KBM-7 (cell line): Measurements from ENCODE around the gene RBX1.

ENCODE experiments used
- DNase-seq: peaks from one replicate; pipeline ENCODE4 v3.0.0-alpha.2; 2015
- in situ Hi-C: fragments of 300-500 bp; cut with MboI; formaldehyde crosslinking; loops from 2 replicates; pipeline ENCODE4 v1.14.3; 2020; ENCODE audit warnings: low sequenced_read_pairs, low pct_unique_long_range_greater_than_20kb, mixed read lengths

The RBX1 gene

DNA sequence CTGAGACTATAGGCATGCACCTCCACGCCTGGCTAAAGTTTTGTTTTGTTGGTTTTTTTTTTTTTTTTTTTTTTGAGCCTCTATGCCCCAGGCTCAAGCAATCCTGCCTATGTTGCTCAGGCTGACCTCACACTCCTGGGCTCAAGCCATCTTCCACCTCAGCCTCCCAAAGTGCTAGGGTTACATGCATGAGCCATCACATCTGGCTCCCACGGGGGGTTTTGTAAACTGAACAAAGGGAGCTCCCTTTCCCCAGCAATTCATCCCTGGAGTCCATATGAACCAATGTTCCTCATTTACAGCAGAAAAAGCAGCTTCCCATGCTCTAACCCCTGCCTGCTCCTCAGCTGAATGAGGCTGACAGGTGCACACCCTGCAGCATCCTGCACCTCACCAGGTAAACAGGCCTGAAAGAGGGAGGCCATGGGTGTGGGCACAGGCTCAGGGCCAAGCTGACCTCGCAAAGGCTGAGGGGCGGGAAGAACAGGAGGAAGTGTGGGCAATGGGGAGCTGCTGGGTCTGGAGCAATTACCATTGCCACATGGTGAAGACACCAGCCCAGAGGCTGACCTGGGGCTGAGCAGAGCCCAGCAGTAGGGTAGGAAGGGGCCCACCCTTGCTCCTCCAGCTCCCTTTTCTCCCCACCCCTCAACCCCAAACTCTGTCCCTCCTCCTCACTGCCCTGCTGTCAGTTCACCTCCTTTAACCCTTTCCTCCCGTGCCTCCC lies 58.2 kb downstream of the RBX1 start:
- in situ Hi-C loops: no loop called here
- peak; percentile 55 for DNase-seq

DNA sequence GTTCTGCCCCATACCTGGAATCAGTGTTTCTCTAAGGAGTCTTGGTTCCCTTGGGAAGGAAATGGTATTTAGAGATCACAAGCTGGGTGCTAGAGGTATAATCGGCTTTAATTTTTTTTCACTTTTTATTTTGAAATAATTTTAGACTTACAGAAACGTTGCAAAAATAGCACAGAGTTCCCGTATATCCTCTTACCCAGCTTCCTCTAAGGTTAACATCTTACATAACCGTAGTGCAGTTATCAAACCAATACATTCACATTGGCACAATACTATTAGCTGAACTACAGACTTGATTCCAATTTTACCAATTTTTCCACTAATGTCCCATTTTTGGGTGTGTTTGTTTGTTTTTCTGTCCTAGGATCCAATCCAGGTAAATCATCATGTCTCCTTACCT lies 63.8 kb downstream of the RBX1 start:
- in situ Hi-C loops: no loop called here
- DNase-seq: no peak

DNA sequence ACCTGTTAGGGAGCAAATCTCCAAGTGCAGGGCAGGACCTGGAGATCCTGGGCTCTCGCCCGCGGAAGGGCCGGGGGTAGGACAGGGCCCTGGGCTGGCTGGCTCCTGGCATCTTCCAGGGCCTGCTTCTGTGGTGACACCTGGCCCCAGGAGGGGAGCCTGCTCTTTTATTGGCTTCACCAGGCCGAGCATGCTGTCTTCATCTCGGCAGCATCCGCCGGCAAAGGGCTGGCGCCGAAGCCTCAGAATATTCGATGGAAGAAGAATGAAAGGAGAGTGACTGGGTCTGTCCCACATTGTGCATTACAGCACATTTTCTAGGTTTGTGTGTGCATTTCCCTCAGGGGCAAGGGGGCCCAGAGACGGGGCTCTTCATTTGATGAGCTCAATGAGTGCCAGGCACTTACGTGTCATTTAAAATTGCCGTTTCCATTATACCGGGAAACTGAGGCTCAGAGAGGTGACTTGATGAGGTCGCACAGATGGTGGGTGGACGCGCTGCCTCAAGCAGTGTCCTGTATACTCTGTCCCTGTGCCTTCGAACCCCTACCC lies 70.0 kb downstream of the RBX1 start:
- DNase-seq: peak; percentile 32
- in situ Hi-C loops: no loop called here

DNA sequence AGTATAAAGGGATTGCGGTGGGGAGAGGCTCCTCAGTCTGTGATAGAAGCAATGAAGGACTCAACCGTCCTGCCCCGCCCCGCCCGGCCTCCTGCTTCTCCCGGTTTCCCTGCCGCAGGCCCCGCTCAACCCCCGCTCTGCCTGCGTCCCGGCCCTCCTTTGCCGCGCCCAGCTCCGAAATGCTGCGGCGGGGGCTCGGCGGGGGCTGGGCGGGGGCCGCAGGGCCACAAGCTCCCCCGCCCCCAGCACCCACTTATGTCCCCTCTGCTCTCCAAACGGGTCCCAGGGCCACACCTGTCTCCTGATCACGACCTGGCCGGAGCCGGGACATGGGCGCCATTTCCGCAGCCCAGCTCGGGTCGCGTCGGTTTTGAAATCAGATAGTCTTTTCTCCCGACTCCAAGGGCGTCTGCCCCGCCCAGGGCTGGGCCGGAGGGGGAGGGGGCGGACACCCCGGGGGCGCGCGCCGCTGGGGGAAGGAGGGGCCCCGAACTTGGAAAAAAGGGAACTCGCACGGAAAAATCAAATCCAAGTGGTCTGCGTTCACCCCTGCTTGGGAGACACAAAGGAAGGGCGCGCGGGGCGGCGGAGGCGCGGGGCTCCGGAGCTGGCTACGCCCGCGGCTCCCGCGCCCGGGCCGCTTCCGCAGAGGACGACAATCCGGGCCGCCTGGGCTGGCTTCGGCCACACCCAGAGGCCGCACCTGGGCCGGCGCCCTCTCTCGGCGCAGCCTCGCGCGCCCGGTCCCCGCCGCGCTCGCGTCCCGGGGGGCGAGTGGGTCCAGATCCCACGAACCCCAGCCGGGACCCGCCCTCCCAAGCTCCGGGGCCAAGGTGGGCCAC lies 70.7 kb downstream of the RBX1 start:
- in situ Hi-C loops: no loop called here
- peak; percentile 69 for DNase-seq

DNA sequence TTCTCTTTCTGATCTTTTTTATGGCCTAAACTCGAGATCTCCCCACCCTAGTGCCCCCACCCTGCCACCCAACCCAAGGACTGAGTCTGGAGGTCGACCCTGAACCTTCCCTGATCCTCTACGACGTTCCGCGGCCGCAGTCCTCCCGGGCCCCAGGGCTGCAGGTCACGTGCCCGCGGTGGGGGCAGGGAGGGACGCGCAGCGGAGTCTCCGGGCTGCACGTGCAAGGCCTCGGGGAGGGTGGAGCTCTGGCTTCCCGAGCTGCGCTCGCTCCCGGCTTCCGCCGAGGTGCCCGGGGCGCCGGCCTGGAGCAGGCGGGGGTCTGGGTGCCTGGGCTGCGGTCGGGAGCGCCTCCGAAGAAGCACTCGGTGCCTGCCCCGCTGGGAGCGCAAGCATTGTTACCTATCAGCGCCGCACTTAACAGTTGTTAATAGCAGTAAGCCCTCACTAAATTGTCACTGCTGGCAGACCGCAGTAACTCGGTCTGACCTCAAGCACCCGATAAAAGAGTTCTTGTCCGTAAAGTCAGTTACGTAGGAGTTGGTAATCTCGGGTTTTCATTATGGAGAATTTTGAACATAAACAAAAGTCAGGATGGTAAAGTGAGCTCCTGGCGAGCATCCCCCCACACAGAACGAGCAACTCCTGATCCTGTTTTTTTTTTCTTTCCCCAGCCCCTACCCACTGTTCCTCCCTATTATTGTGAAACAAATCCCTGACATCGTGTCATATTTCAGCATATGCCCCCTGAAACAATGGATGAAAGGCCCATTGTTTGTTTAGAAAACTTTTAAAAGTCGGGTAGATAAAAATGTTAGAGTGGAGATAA lies 71.5 kb downstream of the RBX1 start:
- peak; percentile 92 for DNase-seq
- in situ Hi-C loops: no loop called here
